ENCODE results near the gene BRSK2.
"Not testable (repeated sequence)": the region's sequence is repeated elsewhere in the genome, so short reads cannot be mapped to it uniquely, and the experiment has no call there.

Gene BRSK2

GRCh38 chr11:1425439-1425838 lies 35.7 kb downstream of the BRSK2 start:
- no peak for DNase-seq (ENCODE audit: extremely low read depth, insufficient read length)
- TF ChIP-seq CTCF (IDR thresholded peaks at IDR 0.05; ENCODE audit: insufficient read depth, low read length, poor library complexity, severe bottlenecking) = no peak
- Histone ChIP-seq H3K4me3 (replicated peaks; ENCODE audit: low read depth, low read length) (no peak overlapping the region), H3K27me3 (replicated peaks; ENCODE audit: control insufficient read depth, insufficient read depth, low read length) (no peaks in the 10 kb centered on the region), H3K36me3 (ENCODE audit: control insufficient read depth, insufficient read depth, low read length) (no peaks in the 10 kb centered on the region)

- DNase-seq (ENCODE audit: extremely low read depth, insufficient read length) = no peak
- no peaks in the 10 kb centered on the region for H3K36me3 ChIP-seq (ENCODE audit: control insufficient read depth, insufficient read depth, low read length)
- no peak for TF ChIP-seq CTCF (IDR thresholded peaks at IDR 0.05; ENCODE audit: insufficient read depth, low read length, poor library complexity, severe bottlenecking)
- H3K4me3 ChIP-seq (replicated peaks; ENCODE audit: low read depth, low read length) = no peak overlapping the region
- no peaks in the 10 kb centered on the region for H3K27me3 ChIP-seq (replicated peaks; ENCODE audit: control insufficient read depth, insufficient read depth, low read length)
Measured at GRCh38 chr11:1428762-1429316, 39.1 kb downstream of the BRSK2 start.

- Histone ChIP-seq H3K4me3 (replicated peaks; ENCODE audit: low read depth, low read length) (no peak overlapping the region), H3K36me3 (ENCODE audit: control insufficient read depth, insufficient read depth, low read length) (no peaks in the 10 kb centered on the region), H3K27me3 (replicated peaks; ENCODE audit: control insufficient read depth, insufficient read depth, low read length) (no peaks in the 10 kb centered on the region)
- no peak for TF ChIP-seq CTCF (IDR thresholded peaks at IDR 0.05; ENCODE audit: insufficient read depth, low read length, poor library complexity, severe bottlenecking)
- DNase-seq (ENCODE audit: extremely low read depth, insufficient read length) = no peak
Measured at GRCh38 chr11:1433568-1433967, 43.8 kb downstream of the BRSK2 start.

GRCh38 chr11:1433977-1434640 lies 44.4 kb downstream of the BRSK2 start:
- H3K36me3 ChIP-seq (ENCODE audit: control insufficient read depth, insufficient read depth, low read length) = no peaks in the 10 kb centered on the region
- H3K27me3 ChIP-seq (replicated peaks; ENCODE audit: control insufficient read depth, insufficient read depth, low read length) = no peaks in the 10 kb centered on the region
- no peak overlapping the region for H3K4me3 ChIP-seq (replicated peaks; ENCODE audit: low read depth, low read length)
- no peak for TF ChIP-seq CTCF (IDR thresholded peaks at IDR 0.05; ENCODE audit: insufficient read depth, low read length, poor library complexity, severe bottlenecking)
- DNase-seq (ENCODE audit: extremely low read depth, insufficient read length) = no peak

GRCh38 chr11:1435479-1435819 lies 45.7 kb downstream of the BRSK2 start:
- H3K36me3 ChIP-seq (ENCODE audit: control insufficient read depth, insufficient read depth, low read length); DNase-seq (ENCODE audit: extremely low read depth, insufficient read length); H3K27me3 ChIP-seq (replicated peaks; ENCODE audit: control insufficient read depth, insufficient read depth, low read length); H3K4me3 ChIP-seq (replicated peaks; ENCODE audit: low read depth, low read length): not testable (repeated sequence)

- no peak for DNase-seq (ENCODE audit: extremely low read depth, insufficient read length)
- no peaks in the 10 kb centered on the region for H3K27me3 ChIP-seq (replicated peaks; ENCODE audit: control insufficient read depth, insufficient read depth, low read length)
- no peak overlapping the region for H3K4me3 ChIP-seq (replicated peaks; ENCODE audit: low read depth, low read length)
- no peaks in the 10 kb centered on the region for H3K36me3 ChIP-seq (ENCODE audit: control insufficient read depth, insufficient read depth, low read length)
- TF ChIP-seq CTCF (IDR thresholded peaks at IDR 0.05; ENCODE audit: insufficient read depth, low read length, poor library complexity, severe bottlenecking) = no peak
Measured at GRCh38 chr11:1435820-1436467, 46.2 kb downstream of the BRSK2 start.

Measured in GM06990 (cell line).